GM06990 (cell line): ENCODE measurements around the gene ZFP91.
A peak's percentile ranks its signal among the peaks of the same experiment; 100 is the strongest.
"Not testable (repeated sequence)": the region's sequence is repeated elsewhere in the genome, so short reads cannot be mapped to it uniquely, and the experiment has no call there.

Experiments used
- DNase-seq: peaks from one replicate; pipeline ENCODE4 v3.0.0-alpha.2; 2011; ENCODE audit not compliant: insufficient read length; ENCODE audit errors: extremely low read depth
- H3K27me3 ChIP-seq: replicated peaks from 2 replicates; pipeline ENCODE4 v1.6.0; 2011; ENCODE audit warnings: low read length; ENCODE audit not compliant: control insufficient read depth, insufficient read depth
- H3K36me3 ChIP-seq: 2 replicates; pipeline ENCODE4 v1.5.1; 2011; ENCODE audit warnings: low read length; ENCODE audit not compliant: control insufficient read depth, insufficient read depth
- H3K4me3 ChIP-seq: replicated peaks from 2 replicates; pipeline ENCODE4 v1.5.1; 2011; ENCODE audit warnings: low read depth, mild to moderate bottlenecking, control low read depth, low read length
- CTCF ChIP-seq: IDR thresholded peaks from 2 replicates; pipeline ENCODE4 v1.5.1; 2011; ENCODE audit warnings: low read length, control low read depth, mild to moderate bottlenecking, inconsistent platforms; ENCODE audit not compliant: insufficient read depth, poor library complexity, severe bottlenecking

Gene ZFP91

GRCh38 chr11:58561394-58562098 is 17.3 kb upstream of the ZFP91 start:
- TF ChIP-seq CTCF: no peak
- DNase-seq: no peak
- Histone ChIP-seq H3K27me3 (no peaks in the 10 kb centered on the region), H3K36me3 (peaks cover 17% of the 10 kb centered on the region), H3K4me3 (no peak overlapping the region)

GRCh38 chr11:58562375-58562800 is 16.5 kb upstream of the ZFP91 start:
- H3K4me3 ChIP-seq: no peak overlapping the region
- no peak for TF ChIP-seq CTCF
- H3K27me3 ChIP-seq: no peaks in the 10 kb centered on the region
- DNase-seq: no peak
- peaks cover 17% of the 10 kb centered on the region for H3K36me3 ChIP-seq

- Histone ChIP-seq H3K36me3 (peaks cover 14% of the 10 kb centered on the region), H3K27me3 (no peaks in the 10 kb centered on the region), H3K4me3 (no peak overlapping the region)
- DNase-seq: no peak
- TF ChIP-seq CTCF: no peak
These were observed 14.6 kb upstream of the ZFP91 start for GRCh38 chr11:58564231-58564630.

GRCh38 chr11:58567889-58568512 is 10.9 kb upstream of the ZFP91 start:
- peak; percentile 41 for DNase-seq
- Histone ChIP-seq H3K36me3 (peaks cover 12% of the 10 kb centered on the region), H3K27me3 (no peaks in the 10 kb centered on the region), H3K4me3 (no peak overlapping the region)
- TF ChIP-seq CTCF: peak; percentile 77

- not testable (repeated sequence) for H3K27me3 ChIP-seq, H3K36me3 ChIP-seq, DNase-seq
- H3K4me3 ChIP-seq: peak overlapping the region; percentile 96
These were observed 6.0 kb upstream of the ZFP91 start for GRCh38 chr11:58572906-58573305.

- Histone ChIP-seq H3K27me3 (no peaks in the 10 kb centered on the region), H3K36me3 (peaks cover 5% of the 10 kb centered on the region), H3K4me3 (peak overlapping the region; percentile 96)
- TF ChIP-seq CTCF: no peak
- peak; percentile 58 for DNase-seq
These were observed 5.3 kb upstream of the ZFP91 start for GRCh38 chr11:58573451-58574104.
